Peyer's patch (tissue), 4 donors: Measurements from ENCODE around the gene USF2.

ENCODE experiments used
- POLR2A ChIP-seq, 2 donors: fragments of 450-650 bp; IDR thresholded peaks; one replicate each; pipeline ENCODE4 v1.5.1; 2017; ENCODE audit warnings: antibody characterized with exemption in 2 of 2, mild to moderate bottlenecking in 2 of 2, moderate library complexity in 2 of 2
- TF ChIP-seq, protein P1 (sequence below), 6 experiments: fragments of 450-650 bp in 4 of 6; fragments of 200-600 bp in 2 of 6; sonication (generic) in 1 of 6; IDR thresholded peaks; one replicate each; pipeline ENCODE4 v1.5.1; 2017 to 2019; ENCODE audit warnings: antibody characterized with exemption in 6 of 6, mild to moderate bottlenecking in 3 of 6, moderate library complexity in 1 of 6

DNA sequence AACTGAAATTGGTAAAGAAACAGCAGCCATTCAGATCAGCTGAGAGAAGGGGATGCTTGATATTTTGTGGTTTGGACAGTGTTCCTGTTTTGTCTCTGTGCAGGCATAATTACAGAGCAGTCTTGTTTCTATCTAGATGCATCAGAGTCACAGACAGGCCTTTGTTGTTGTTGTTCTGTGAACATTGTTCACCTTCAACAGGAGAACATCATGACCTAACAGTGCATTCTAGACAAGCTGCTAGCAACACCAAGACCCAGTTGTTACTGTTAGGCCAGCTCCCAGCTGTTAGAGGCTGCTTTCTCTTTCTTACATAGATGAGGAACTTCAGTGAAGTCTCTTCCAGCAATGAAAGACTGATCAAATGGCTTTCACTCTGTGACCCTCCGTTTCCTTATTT, 28.4 kb upstream of the USF2 start:
- TF ChIP-seq, protein P1, sequence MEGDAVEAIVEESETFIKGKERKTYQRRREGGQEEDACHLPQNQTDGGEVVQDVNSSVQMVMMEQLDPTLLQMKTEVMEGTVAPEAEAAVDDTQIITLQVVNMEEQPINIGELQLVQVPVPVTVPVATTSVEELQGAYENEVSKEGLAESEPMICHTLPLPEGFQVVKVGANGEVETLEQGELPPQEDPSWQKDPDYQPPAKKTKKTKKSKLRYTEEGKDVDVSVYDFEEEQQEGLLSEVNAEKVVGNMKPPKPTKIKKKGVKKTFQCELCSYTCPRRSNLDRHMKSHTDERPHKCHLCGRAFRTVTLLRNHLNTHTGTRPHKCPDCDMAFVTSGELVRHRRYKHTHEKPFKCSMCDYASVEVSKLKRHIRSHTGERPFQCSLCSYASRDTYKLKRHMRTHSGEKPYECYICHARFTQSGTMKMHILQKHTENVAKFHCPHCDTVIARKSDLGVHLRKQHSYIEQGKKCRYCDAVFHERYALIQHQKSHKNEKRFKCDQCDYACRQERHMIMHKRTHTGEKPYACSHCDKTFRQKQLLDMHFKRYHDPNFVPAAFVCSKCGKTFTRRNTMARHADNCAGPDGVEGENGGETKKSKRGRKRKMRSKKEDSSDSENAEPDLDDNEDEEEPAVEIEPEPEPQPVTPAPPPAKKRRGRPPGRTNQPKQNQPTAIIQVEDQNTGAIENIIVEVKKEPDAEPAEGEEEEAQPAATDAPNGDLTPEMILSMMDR (IDR thresholded peaks at IDR 0.05) = no peak
- no peak for TF ChIP-seq POLR2A (IDR thresholded peaks at IDR 0.05)
